ENCODE data around the gene ASPSCR1.

Gene ASPSCR1

GRCh38 chr17:81955058-81955681 lies 22.3 kb upstream of the ASPSCR1 start:
- peaks cover 7 to 9% of the 10 kb centered on the region in 2 donors for H3K4me1 ChIP-seq (ENCODE audit: control insufficient read depth in 2 of 2, insufficient read depth in 2 of 2, low read length in 2 of 2)
- no peak overlapping the region for H3K27ac ChIP-seq (ENCODE audit: low read depth in 2 of 2, low read length in 2 of 2)
- peaks cover 15 to 22% of the 10 kb centered on the region in 2 donors for H3K27me3 ChIP-seq (ENCODE audit: control insufficient read depth in 2 of 2, insufficient read depth in 2 of 2, low read length in 2 of 2)
- H3K36me3 ChIP-seq (ENCODE audit: control insufficient read depth in 2 of 2, insufficient read depth in 2 of 2, low read length in 2 of 2) = no peaks in the 10 kb centered on the region
- no peak overlapping the region for H3K9ac ChIP-seq (ENCODE audit: low read depth in 1 of 2, low read length in 2 of 2)
- H3K4me3 ChIP-seq (ENCODE audit: low read length in 2 of 2) = no peak overlapping the region
- H3K9me3 ChIP-seq (ENCODE audit: control insufficient read depth in 2 of 2, low read length in 2 of 2) = no peaks in the 10 kb centered on the region

DNA sequence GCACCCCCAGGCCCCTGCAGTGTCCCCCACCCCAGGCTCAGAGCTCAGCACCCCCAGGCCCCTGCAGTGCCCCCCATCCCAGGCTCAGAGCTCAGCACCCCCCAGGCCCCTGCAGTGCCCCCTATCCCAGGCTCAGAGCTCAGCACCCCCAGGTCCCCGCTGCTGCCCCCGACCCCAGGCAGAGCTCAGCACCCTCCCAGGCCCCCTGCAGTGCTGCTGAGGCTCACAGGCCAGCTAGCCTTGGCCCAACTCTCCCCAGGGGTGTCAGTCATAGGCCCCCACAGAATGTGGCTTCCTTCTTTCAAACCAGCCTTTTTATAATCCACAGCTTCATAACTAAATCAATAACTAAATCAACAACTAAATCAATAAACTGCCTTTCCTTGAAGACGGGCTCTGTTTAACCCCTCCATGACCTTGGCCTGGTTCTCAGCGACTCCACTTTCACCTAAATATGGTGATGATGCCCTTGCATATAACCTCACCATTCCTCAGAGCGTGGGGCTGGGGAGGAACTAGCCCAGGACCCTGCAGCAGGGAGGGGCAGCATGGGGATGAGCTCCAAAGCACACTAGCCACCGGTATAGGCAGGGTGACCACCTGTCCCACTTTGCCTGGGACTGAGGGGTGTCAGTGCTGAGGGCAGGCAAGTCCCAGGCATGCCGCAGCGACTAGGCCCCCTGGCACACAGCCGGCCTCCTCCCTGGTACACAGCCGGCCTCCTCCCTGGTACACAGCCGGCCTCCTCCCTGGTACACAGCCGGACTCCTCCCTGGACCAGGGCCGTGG lies 21.5 kb upstream of the ASPSCR1 start:
- Histone ChIP-seq H3K27me3 (ENCODE audit: control insufficient read depth in 2 of 2, insufficient read depth in 2 of 2, low read length in 2 of 2) (peaks cover 15 to 27% of the 10 kb centered on the region in 2 donors), H3K4me1 (ENCODE audit: control insufficient read depth in 2 of 2, insufficient read depth in 2 of 2, low read length in 2 of 2) (peaks cover 9 to 10% of the 10 kb centered on the region in 2 donors), H3K9ac (ENCODE audit: low read depth in 1 of 2, low read length in 2 of 2) (no peak overlapping the region), H3K36me3 (ENCODE audit: control insufficient read depth in 2 of 2, insufficient read depth in 2 of 2, low read length in 2 of 2) (no peaks in the 10 kb centered on the region), H3K4me3 (ENCODE audit: low read length in 2 of 2) (no peak overlapping the region), H3K9me3 (ENCODE audit: control insufficient read depth in 2 of 2, low read length in 2 of 2) (no peaks in the 10 kb centered on the region), H3K27ac (ENCODE audit: low read depth in 2 of 2, low read length in 2 of 2) (no peak overlapping the region)

GRCh38 chr17:81956607-81957589 lies 20.5 kb upstream of the ASPSCR1 start:
- Histone ChIP-seq H3K36me3 (ENCODE audit: control insufficient read depth in 2 of 2, insufficient read depth in 2 of 2, low read length in 2 of 2) (no peaks in the 10 kb centered on the region), H3K4me1 (ENCODE audit: control insufficient read depth in 2 of 2, insufficient read depth in 2 of 2, low read length in 2 of 2) (peaks cover 9 to 10% of the 10 kb centered on the region in 2 donors), H3K27me3 (ENCODE audit: control insufficient read depth in 2 of 2, insufficient read depth in 2 of 2, low read length in 2 of 2) (peaks cover 15 to 29% of the 10 kb centered on the region in 2 donors), H3K4me3 (ENCODE audit: low read length in 2 of 2) (no peak overlapping the region), H3K9me3 (ENCODE audit: control insufficient read depth in 2 of 2, low read length in 2 of 2) (no peaks in the 10 kb centered on the region), H3K27ac (ENCODE audit: low read depth in 2 of 2, low read length in 2 of 2) (no peak overlapping the region), H3K9ac (ENCODE audit: low read depth in 1 of 2, low read length in 2 of 2) (no peak overlapping the region)

GRCh38 chr17:81957691-81958432 lies 19.6 kb upstream of the ASPSCR1 start:
- Histone ChIP-seq H3K27ac (ENCODE audit: low read depth in 2 of 2, low read length in 2 of 2) (no peak overlapping the region), H3K9me3 (ENCODE audit: control insufficient read depth in 2 of 2, low read length in 2 of 2) (no peaks in the 10 kb centered on the region), H3K9ac (ENCODE audit: low read depth in 1 of 2, low read length in 2 of 2) (no peak overlapping the region), H3K4me3 (ENCODE audit: low read length in 2 of 2) (no peak overlapping the region), H3K36me3 (ENCODE audit: control insufficient read depth in 2 of 2, insufficient read depth in 2 of 2, low read length in 2 of 2) (no peaks in the 10 kb centered on the region), H3K27me3 (ENCODE audit: control insufficient read depth in 2 of 2, insufficient read depth in 2 of 2, low read length in 2 of 2) (peaks cover 22 to 37% of the 10 kb centered on the region in 2 donors), H3K4me1 (ENCODE audit: control insufficient read depth in 2 of 2, insufficient read depth in 2 of 2, low read length in 2 of 2) (peaks cover 9 to 10% of the 10 kb centered on the region in 2 donors)

GRCh38 chr17:81958633-81959342 lies 18.6 kb upstream of the ASPSCR1 start:
- peaks cover 9 to 10% of the 10 kb centered on the region in 2 donors for H3K4me1 ChIP-seq (ENCODE audit: control insufficient read depth in 2 of 2, insufficient read depth in 2 of 2, low read length in 2 of 2)
- no peaks in the 10 kb centered on the region for H3K36me3 ChIP-seq (ENCODE audit: control insufficient read depth in 2 of 2, insufficient read depth in 2 of 2, low read length in 2 of 2)
- no peak overlapping the region for H3K4me3 ChIP-seq (ENCODE audit: low read length in 2 of 2)

DNA sequence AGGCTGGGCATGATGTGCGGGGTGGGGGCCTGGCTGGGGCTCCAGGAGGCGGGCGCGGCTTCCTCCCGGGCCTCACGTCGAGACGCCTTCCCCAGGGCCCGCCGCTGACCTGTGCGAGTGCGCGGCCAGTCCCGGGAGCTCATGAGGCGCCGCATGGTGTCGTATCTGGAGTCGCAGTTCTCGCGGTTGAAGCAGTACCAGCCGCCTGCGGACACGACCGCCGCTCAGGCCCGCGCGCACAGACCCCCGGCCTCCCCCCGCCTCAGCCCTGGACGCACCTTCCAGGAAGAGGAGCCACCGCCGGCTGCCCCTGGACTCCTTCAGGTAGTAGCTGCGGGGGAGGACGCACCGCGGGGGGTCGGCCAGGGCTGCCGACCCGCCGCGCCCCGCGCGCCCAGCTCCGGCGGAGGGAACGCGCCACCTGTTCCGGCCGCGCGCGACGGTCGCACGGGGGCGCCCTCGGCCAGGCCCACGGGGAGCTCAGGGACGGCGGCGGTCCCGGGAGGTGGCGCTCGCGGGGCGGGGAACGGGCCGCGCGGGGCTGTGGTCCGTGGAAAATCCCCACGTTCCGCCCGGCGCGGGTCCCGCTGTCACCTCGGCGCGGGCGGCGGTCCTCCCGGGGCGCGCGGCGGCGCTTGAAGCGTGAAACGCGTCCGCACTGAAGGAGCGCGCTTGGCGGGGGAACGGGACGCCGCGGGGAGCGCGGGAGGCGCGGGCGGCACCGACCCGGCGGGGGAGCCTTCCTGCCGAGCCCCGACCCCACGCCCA lies 17.9 kb upstream of the ASPSCR1 start:
- peaks cover 9 to 10% of the 10 kb centered on the region in 2 donors for H3K4me1 ChIP-seq (ENCODE audit: control insufficient read depth in 2 of 2, insufficient read depth in 2 of 2, low read length in 2 of 2)
- no peaks in the 10 kb centered on the region for H3K36me3 ChIP-seq (ENCODE audit: control insufficient read depth in 2 of 2, insufficient read depth in 2 of 2, low read length in 2 of 2)
- H3K27me3 ChIP-seq (ENCODE audit: control insufficient read depth in 2 of 2, insufficient read depth in 2 of 2, low read length in 2 of 2) = peaks cover 32 to 53% of the 10 kb centered on the region in 2 donors
- H3K9ac ChIP-seq (ENCODE audit: low read depth in 1 of 2, low read length in 2 of 2) = no peak overlapping the region
- peak overlapping the region; percentile 13 to 30 for H3K4me3 ChIP-seq (ENCODE audit: low read length in 2 of 2)
- no peaks in the 10 kb centered on the region for H3K9me3 ChIP-seq (ENCODE audit: control insufficient read depth in 2 of 2, low read length in 2 of 2)
- H3K27ac ChIP-seq (ENCODE audit: low read depth in 2 of 2, low read length in 2 of 2) = no peak overlapping the region

More at GRCh38 chr17:81958633-81959342, 18.6 kb upstream of the ASPSCR1 start:
- Histone ChIP-seq H3K9ac (ENCODE audit: low read depth in 1 of 2, low read length in 2 of 2) (no peak overlapping the region), H3K27ac (ENCODE audit: low read depth in 2 of 2, low read length in 2 of 2) (no peak overlapping the region), H3K9me3 (ENCODE audit: control insufficient read depth in 2 of 2, low read length in 2 of 2) (no peaks in the 10 kb centered on the region), H3K27me3 (ENCODE audit: control insufficient read depth in 2 of 2, insufficient read depth in 2 of 2, low read length in 2 of 2) (peaks cover 27 to 45% of the 10 kb centered on the region in 2 donors)

- no peaks in the 10 kb centered on the region for H3K36me3 ChIP-seq (ENCODE audit: control insufficient read depth in 2 of 2, insufficient read depth in 2 of 2, low read length in 2 of 2)
- H3K4me3 ChIP-seq (ENCODE audit: low read length in 2 of 2) = peak overlapping the region; percentile 13 to 30
- no peaks in the 10 kb centered on the region for H3K9me3 ChIP-seq (ENCODE audit: control insufficient read depth in 2 of 2, low read length in 2 of 2)
- H3K4me1 ChIP-seq (ENCODE audit: control insufficient read depth in 2 of 2, insufficient read depth in 2 of 2, low read length in 2 of 2) = peaks cover 9 to 10% of the 10 kb centered on the region in 2 donors
- H3K27me3 ChIP-seq (ENCODE audit: control insufficient read depth in 2 of 2, insufficient read depth in 2 of 2, low read length in 2 of 2) = peaks cover 32 to 55% of the 10 kb centered on the region in 2 donors
- H3K27ac ChIP-seq (ENCODE audit: low read depth in 2 of 2, low read length in 2 of 2) = no peak overlapping the region
- no peak overlapping the region for H3K9ac ChIP-seq (ENCODE audit: low read depth in 1 of 2, low read length in 2 of 2)
These were observed 17.1 kb upstream of the ASPSCR1 start for GRCh38 chr17:81960130-81960958.

DNA sequence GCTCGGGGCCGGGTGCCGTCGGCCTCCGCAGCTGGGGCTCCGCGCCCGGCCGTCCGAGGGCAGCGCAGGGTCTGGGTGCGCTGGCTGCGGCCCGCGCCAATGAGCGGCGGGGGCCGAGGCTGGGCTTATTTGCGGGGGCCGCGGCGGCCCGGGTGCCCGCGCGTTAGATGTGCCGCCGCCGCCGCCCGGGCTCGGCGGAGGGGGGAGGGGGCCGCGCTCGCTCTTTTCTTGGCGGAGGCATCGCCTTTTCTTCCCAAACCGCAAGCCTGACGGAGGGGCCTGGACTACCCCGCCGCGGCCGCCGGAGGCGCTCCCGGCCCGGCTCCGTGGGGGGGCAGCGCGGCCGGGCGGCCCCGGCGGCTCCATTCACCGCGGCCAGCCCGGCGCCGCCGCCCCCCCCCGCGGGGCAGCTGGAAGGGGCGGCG lies 16.3 kb upstream of the ASPSCR1 start, which contains the start of gene NOTUM:
NOTUM (minus strand) TSS at position 101 of the 425 bp plus-strand sequence. CDS start 278 bp downstream, outside the sequence.
- H3K9me3 ChIP-seq (ENCODE audit: control insufficient read depth in 2 of 2, low read length in 2 of 2) = no peaks in the 10 kb centered on the region
- H3K27ac ChIP-seq (ENCODE audit: low read depth in 2 of 2, low read length in 2 of 2) = no peak within 1 kb of the TSS
- no peak within 1 kb of the TSS for H3K9ac ChIP-seq (ENCODE audit: low read depth in 1 of 2, low read length in 2 of 2)
- H3K4me1 ChIP-seq (ENCODE audit: control insufficient read depth in 2 of 2, insufficient read depth in 2 of 2, low read length in 2 of 2) = peaks cover 9 to 10% of the 10 kb centered on the region in 2 donors
- H3K36me3 ChIP-seq (ENCODE audit: control insufficient read depth in 2 of 2, insufficient read depth in 2 of 2, low read length in 2 of 2) = no peaks in the 10 kb centered on the region
- peaks cover 32 to 56% of the 10 kb centered on the region in 2 donors for H3K27me3 ChIP-seq (ENCODE audit: control insufficient read depth in 2 of 2, insufficient read depth in 2 of 2, low read length in 2 of 2)
- H3K4me3 ChIP-seq (ENCODE audit: low read length in 2 of 2) = peak within 1 kb of the TSS; percentile 13 to 30

Measured in mucosa of rectum (tissue), 2 donors.